ENCODE measurements around the gene ZNF236. TPM values are rescaled to one million over a fixed set of nuclear protein-coding genes. Genes with fewer than 3 reads are reported as not detected.

Gene ZNF236
- total RNA-seq, 2 experiments from 2014 or later, result 25.7 to 27.9 TPM

DNA sequence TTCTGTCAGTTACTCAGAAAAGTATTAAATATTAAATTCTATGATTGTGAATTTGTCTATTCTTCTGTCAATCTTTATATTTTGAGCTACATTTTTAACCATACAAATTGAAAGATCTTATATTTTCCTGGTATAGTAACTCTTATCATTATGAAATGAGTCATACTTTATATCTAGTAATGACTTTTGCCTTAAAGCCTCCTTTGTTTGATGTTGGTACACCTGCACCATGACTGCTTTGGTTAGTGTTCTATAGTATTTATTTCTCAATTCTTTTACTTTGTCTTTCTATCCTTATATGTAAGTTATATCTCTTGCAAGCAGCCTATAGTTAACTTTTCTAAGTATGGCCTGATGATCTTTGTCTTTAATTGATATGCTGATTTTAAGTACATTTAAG, 13.0 kb downstream of the ZNF236 start:
- TF ChIP-seq CTCF (IDR thresholded peaks at IDR 0.05), result no peak
- no peak overlapping the region for H3K27ac Mint-ChIP-seq
- no peaks in the 10 kb centered on the region for H3K36me3 ChIP-seq (ENCODE audit: insufficient read depth, low read length)
- no peaks in the 10 kb centered on the region for H3K4me1 ChIP-seq (ENCODE audit: insufficient read depth, low read length)
- no peak for ATAC-seq (ENCODE audit: poor library complexity)
- H3K27me3 ChIP-seq (ENCODE audit: control insufficient read depth in 1 of 2, insufficient read depth in 2 of 2, low read length in 2 of 2), result no peaks in the 10 kb centered on the region
- no peaks in the 10 kb centered on the region for H3K9me3 Mint-ChIP-seq
- ChIA-PET CTCF (no interaction called here), POLR2A (interaction anchor here (0.8 kb wide), 1 partner anchor 32 kb away, joined by 3 read pairs; no protein-coding TSS in a partner anchor)
- H3K27ac ChIP-seq (ENCODE audit: low read depth in 1 of 2, low read length in 2 of 2), result no peak overlapping the region
- no peaks in the 10 kb centered on the region for H3K36me3 Mint-ChIP-seq (ENCODE audit: low read depth)
- intact Hi-C loops (cut with DNase I, micrococcal nuclease), result no loop called here
- H3K9me3 ChIP-seq (ENCODE audit: control insufficient read depth in 1 of 2, insufficient read depth in 1 of 2, low read length in 2 of 2), result no peaks in the 10 kb centered on the region
- H3K4me3 ChIP-seq (ENCODE audit: low read length), result no peak overlapping the region
- H3K4me3 Mint-ChIP-seq, result no peak overlapping the region
- DNase-seq, result no peak
- peaks cover 56% of the 10 kb centered on the region for H3K4me1 Mint-ChIP-seq (ENCODE audit: low read depth)
- no peaks in the 10 kb centered on the region for H3K27me3 Mint-ChIP-seq

DNA sequence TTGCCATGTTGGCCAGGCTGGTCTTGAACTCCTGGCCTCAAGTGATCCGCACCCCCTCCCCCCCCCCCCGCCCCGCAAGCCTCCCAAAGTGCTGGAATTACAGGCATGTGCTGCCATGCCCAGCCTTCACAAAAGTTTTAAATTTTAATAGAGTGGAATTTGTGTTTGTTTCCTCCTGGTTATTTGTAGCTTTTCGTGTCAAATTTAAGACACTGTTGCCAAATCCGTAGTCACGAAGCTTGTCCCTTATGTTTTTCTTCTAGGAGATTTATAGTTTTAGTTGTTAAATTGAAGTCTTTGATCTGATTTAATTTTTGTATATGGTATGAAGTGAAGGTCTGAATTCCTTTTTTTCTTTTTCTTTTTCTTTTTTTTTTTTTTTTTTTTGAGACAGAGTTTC, 14.7 kb downstream of the ZNF236 start:
- Histone ChIP-seq H3K4me1 (ENCODE audit: insufficient read depth, low read length) (no peaks in the 10 kb centered on the region), H3K27me3 (ENCODE audit: control insufficient read depth in 1 of 2, insufficient read depth in 2 of 2, low read length in 2 of 2) (no peaks in the 10 kb centered on the region), H3K9me3 (ENCODE audit: control insufficient read depth in 1 of 2, insufficient read depth in 1 of 2, low read length in 2 of 2) (no peaks in the 10 kb centered on the region), H3K27ac (ENCODE audit: low read depth in 1 of 2, low read length in 2 of 2) (no peak overlapping the region), H3K36me3 (ENCODE audit: insufficient read depth, low read length) (no peaks in the 10 kb centered on the region), H3K4me3 (ENCODE audit: low read length) (no peak overlapping the region)
- no peak for ATAC-seq (ENCODE audit: poor library complexity)
- CTCF ChIA-PET, result no interaction called here
- H3K9me3 Mint-ChIP-seq, result no peaks in the 10 kb centered on the region
- POLR2A ChIA-PET, result no interaction called here
- intact Hi-C loops (cut with DNase I, micrococcal nuclease), result no loop called here
- no peak for TF ChIP-seq CTCF (IDR thresholded peaks at IDR 0.05)
- no peaks in the 10 kb centered on the region for H3K36me3 Mint-ChIP-seq (ENCODE audit: low read depth)
- H3K4me3 Mint-ChIP-seq, result no peak overlapping the region
- no peak overlapping the region for H3K27ac Mint-ChIP-seq
- H3K4me1 Mint-ChIP-seq (ENCODE audit: low read depth), result peaks cover 47% of the 10 kb centered on the region
- no peaks in the 10 kb centered on the region for H3K27me3 Mint-ChIP-seq
- no peak for DNase-seq

DNA sequence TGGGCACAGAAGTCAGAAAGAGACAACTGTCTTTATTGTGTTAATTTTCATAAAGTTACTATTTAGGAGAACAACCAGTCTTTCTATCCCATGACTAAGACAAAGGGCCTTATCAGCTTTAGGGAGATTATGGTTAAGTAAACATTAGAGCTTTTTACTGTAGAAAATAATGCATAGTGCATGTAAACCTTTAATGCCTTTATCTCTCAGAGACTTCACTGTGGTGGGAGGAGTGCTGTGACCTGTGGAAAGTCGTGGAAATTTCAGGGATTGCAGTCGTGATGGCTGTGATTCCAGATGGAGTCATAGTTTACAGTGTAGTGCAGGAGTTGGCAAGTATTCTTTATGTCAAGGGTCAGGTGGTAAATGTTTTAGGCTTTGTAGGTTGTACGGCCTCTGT, 15.8 kb downstream of the ZNF236 start:
- intact Hi-C loops (cut with DNase I, micrococcal nuclease), result no loop called here
- Mint-ChIP-seq H3K4me1 (ENCODE audit: low read depth) (peaks cover 36% of the 10 kb centered on the region), H3K4me3 (no peak overlapping the region), H3K36me3 (ENCODE audit: low read depth) (no peaks in the 10 kb centered on the region), H3K9me3 (no peaks in the 10 kb centered on the region), H3K27ac (no peak overlapping the region), H3K27me3 (no peaks in the 10 kb centered on the region)
- no peak for TF ChIP-seq CTCF (IDR thresholded peaks at IDR 0.05)
- Histone ChIP-seq H3K9me3 (ENCODE audit: control insufficient read depth in 1 of 2, insufficient read depth in 1 of 2, low read length in 2 of 2) (no peaks in the 10 kb centered on the region), H3K36me3 (ENCODE audit: insufficient read depth, low read length) (no peaks in the 10 kb centered on the region), H3K4me3 (ENCODE audit: low read length) (no peak overlapping the region), H3K27me3 (ENCODE audit: control insufficient read depth in 1 of 2, insufficient read depth in 2 of 2, low read length in 2 of 2) (no peaks in the 10 kb centered on the region), H3K27ac (ENCODE audit: low read depth in 1 of 2, low read length in 2 of 2) (no peak overlapping the region), H3K4me1 (ENCODE audit: insufficient read depth, low read length) (no peaks in the 10 kb centered on the region)
- ATAC-seq (ENCODE audit: poor library complexity) (no peak), DNase-seq (no peak)
- ChIA-PET CTCF (no interaction called here), POLR2A (no interaction called here)
